Lung (tissue), 12 donors: ENCODE data around the gene CTRB1. TPM values are rescaled to one million over a fixed set of nuclear protein-coding genes. Genes with fewer than 3 reads are reported as not detected.
A peak's percentile ranks its signal among the peaks of the same experiment; 100 is the strongest.

ENCODE experiments used
- ATAC-seq: fragments of 200-7000 bp; cut with Tn5 transposase; one replicate; pipeline ENCODE4 v1.9.1; 2020; ENCODE audit warnings: moderate number of reproducible peaks; ENCODE audit not compliant: insufficient read depth, low FRiP score
- DNase-seq, 3 donors: peaks; one replicate each; pipeline ENCODE4 v3.0.0-alpha.2; 2013 to 2017
- H3K27ac ChIP-seq, 2 donors: one replicate each; pipeline ENCODE4 v1.5.1; 2013; ENCODE audit warnings: mild to moderate bottlenecking in 2 of 2, moderate library complexity in 2 of 2, control low read depth in 1 of 2, inconsistent platforms in 1 of 2, low read depth in 1 of 2, low read length in 1 of 2
- H3K27me3 ChIP-seq, 3 donors: one replicate each; pipeline ENCODE4 v1.5.1; 2013; ENCODE audit warnings: low read length in 2 of 3; ENCODE audit not compliant: control insufficient read depth in 3 of 3, insufficient read depth in 3 of 3
- H3K36me3 ChIP-seq, 4 donors: one replicate each; pipeline ENCODE4 v1.5.1; 2013; ENCODE audit warnings: low read length in 4 of 4, mild to moderate bottlenecking in 1 of 4, moderate library complexity in 1 of 4; ENCODE audit not compliant: control insufficient read depth in 4 of 4, insufficient read depth in 4 of 4
- H3K4me1 ChIP-seq, 5 donors: one replicate each; pipeline ENCODE4 v1.5.1; 2013; ENCODE audit warnings: low read length in 5 of 5, mild to moderate bottlenecking in 2 of 5, moderate library complexity in 1 of 5; ENCODE audit not compliant: control insufficient read depth in 5 of 5, insufficient read depth in 5 of 5
- H3K4me3 ChIP-seq: one replicate; pipeline ENCODE4 v1.5.1; 2013; ENCODE audit warnings: mild to moderate bottlenecking, control low read depth, moderate library complexity
- H3K9ac ChIP-seq, 2 donors: one replicate each; pipeline ENCODE4 v1.5.1; 2013; ENCODE audit warnings: low read length in 2 of 2, control low read depth in 1 of 2; ENCODE audit not compliant: insufficient read depth in 1 of 2
- H3K9me3 ChIP-seq, 4 donors: one replicate each; pipeline ENCODE4 v1.5.1; 2013; ENCODE audit warnings: low read length in 3 of 4, mild to moderate bottlenecking in 1 of 4, moderate library complexity in 1 of 4; ENCODE audit not compliant: control insufficient read depth in 4 of 4, insufficient read depth in 3 of 4
- WGBS, 2 donors: extraction: QIAGEN DNeasy Blood & Tissue Kit; methylation state at CpG; one replicate each; pipeline ENCODE4 v1.1.7; 2013; 5-methylcytosine and 5-hydroxymethylcytosine counted together
- polyA plus RNA-seq, 2 donors: library from polyadenylated mRNA; stranded (reverse); fragments of 200-250 nt; gene quantifications; one replicate each; pipeline ENCODE4 v1.2.1, GENCODE V29; 2013
- total RNA-seq, 2 donors: library from RNA; depleted of rRNA in 1 of 2; stranded (reverse); fragments of >200 nt in 1 of 2; gene quantifications; one replicate each; pipeline ENCODE4 v1.2.1, GENCODE V29; 2014 to 2021
- TF ChIP-seq, protein P1 (sequence below): IDR thresholded peaks from 2 replicates; pipeline ENCODE4 v1.5.1; 2012; ENCODE audit warnings: mild to moderate bottlenecking; ENCODE audit errors: control extremely low read depth, extremely low read depth
- donor health status: control.
- donor health status: control.
- donor health status: Bipolar disorder and iron deficiency.
- donor health status: healthy.
- donor health status: DM: yes; HTN: yes; CAD: no.

CTRB1 gene
- total and polyA plus RNA-seq, 4 donors = 0.33 to 6.5 (median 0.97) TPM; not detected in 1

DNA sequence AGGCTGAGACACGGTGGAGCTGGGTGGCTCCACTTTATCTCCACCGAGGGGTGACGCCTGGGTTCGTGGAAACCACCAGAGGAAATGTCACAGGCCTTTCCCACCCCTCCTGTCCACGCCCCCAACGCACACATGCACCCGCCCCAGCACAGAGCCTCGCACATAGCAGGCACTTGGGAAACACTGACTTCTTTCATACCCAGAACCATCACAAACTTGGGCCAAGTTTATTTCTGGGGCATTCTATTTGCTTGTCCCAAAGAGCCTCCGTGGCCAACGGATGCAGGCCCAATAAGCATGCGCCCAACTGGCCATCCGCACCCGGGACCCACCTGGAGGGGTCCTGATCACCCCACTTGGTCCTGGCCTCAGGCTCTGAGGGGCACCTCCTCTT, 29.4 kb downstream of the CTRB1 start:
- Histone ChIP-seq H3K4me1 (peaks cover 23 to 71% (median 65%) of the 10 kb centered on the region in 5 donors), H3K4me3 (no peak overlapping the region), H3K9me3 (peaks cover 0 to 1% (median 0%) of the 10 kb centered on the region in 4 donors), H3K27ac (peak overlapping the region; percentile 82 to 97), H3K9ac (no peak overlapping the region), H3K36me3 (no peaks in the 10 kb centered on the region), H3K27me3 (no peaks in the 10 kb centered on the region)
- WGBS, 2 donors = 53 to 72% methylated on average over 13 of the region's 13 CpGs
- no peak for ATAC-seq
- no peak for DNase-seq
- TF ChIP-seq, protein P1, sequence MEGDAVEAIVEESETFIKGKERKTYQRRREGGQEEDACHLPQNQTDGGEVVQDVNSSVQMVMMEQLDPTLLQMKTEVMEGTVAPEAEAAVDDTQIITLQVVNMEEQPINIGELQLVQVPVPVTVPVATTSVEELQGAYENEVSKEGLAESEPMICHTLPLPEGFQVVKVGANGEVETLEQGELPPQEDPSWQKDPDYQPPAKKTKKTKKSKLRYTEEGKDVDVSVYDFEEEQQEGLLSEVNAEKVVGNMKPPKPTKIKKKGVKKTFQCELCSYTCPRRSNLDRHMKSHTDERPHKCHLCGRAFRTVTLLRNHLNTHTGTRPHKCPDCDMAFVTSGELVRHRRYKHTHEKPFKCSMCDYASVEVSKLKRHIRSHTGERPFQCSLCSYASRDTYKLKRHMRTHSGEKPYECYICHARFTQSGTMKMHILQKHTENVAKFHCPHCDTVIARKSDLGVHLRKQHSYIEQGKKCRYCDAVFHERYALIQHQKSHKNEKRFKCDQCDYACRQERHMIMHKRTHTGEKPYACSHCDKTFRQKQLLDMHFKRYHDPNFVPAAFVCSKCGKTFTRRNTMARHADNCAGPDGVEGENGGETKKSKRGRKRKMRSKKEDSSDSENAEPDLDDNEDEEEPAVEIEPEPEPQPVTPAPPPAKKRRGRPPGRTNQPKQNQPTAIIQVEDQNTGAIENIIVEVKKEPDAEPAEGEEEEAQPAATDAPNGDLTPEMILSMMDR = no peak

DNA sequence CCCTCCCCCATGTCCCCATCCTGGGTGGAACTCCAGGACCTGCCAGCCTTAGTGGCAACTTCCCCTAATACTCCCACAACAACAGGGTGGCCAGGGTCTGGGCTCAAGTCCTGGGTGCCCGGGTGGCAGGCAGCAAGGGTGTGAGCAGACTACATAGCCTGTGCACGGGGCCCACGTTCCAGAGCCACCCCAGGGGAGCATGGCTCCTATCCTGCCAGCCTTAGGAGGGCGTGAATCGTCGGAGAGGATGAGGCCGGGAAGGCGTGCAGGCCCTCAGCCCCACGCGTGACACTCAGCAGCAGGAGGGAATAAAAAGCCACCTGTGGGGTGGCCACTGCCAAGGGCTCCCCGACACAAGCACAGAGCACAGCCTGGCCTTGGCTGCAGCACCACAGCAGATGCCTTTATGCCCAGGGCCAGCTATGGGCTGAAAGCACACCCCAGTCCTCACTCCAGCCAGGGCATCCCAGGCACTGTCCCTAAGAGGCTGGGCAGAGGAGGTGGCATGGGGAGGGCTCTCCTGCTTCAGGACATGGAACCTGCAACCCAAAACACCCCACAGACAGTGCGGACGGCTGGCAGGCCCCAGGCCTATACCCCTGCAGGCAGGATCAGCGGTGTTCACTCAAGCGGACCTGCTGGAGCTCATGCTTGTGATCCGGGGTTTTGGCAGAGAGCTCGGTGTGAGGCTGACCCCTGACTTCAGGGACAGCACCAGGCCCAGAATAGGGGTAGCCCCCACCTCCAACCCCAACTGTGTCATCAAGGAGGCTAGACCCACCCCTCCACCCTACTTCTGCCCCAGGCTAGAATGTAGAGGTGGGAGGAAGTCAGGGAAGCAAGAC, 30.0 kb downstream of the CTRB1 start:
- Histone ChIP-seq H3K36me3 (no peaks in the 10 kb centered on the region), H3K9me3 (peaks cover 0 to 1% (median 0%) of the 10 kb centered on the region in 4 donors), H3K27me3 (no peaks in the 10 kb centered on the region), H3K9ac (no peak overlapping the region), H3K27ac (peak overlapping the region; percentile 82 to 97), H3K4me3 (no peak overlapping the region), H3K4me1 (peaks cover 23 to 72% (median 69%) of the 10 kb centered on the region in 5 donors)
- 72 to 75% methylated on average over 17 of the region's 17 CpGs for WGBS, 2 donors
- TF ChIP-seq, protein P1 = no peak
- DNase-seq = no peak
- no peak for ATAC-seq

- TF ChIP-seq, protein P1 = no peak
- ATAC-seq (no peak), DNase-seq (no peak)
- Histone ChIP-seq H3K9me3 (peaks cover 0 to 1% (median 0%) of the 10 kb centered on the region in 4 donors), H3K27me3 (no peaks in the 10 kb centered on the region), H3K27ac (peak overlapping the region; percentile 82 to 97), H3K9ac (no peak overlapping the region), H3K4me3 (no peak overlapping the region), H3K4me1 (peaks cover 23 to 72% (median 69%) of the 10 kb centered on the region in 5 donors), H3K36me3 (no peaks in the 10 kb centered on the region)
- 69 to 79% methylated on average over 5 of the region's 5 CpGs for WGBS, 2 donors
Measured at GRCh38 chr16:75249441-75249840, 30.7 kb downstream of the CTRB1 start.
